Heart right ventricle (tissue), 16 donors: ENCODE data around the gene KIF9. TPM values are rescaled to one million over a fixed set of nuclear protein-coding genes. Genes with fewer than 3 reads are reported as not detected.
"Not testable (repeated sequence)": the region's sequence is repeated elsewhere in the genome, so short reads cannot be mapped to it uniquely, and the experiment has no call there.

Source experiments
- ATAC-seq, 8 donors: fragments of 200-7000 bp; cut with Tn5 transposase; one replicate each; pipeline ENCODE4 v1.9.1; 2020; ENCODE audit warnings: mild to moderate bottlenecking in 8 of 8, moderate library complexity in 8 of 8, moderate number of reproducible peaks in 1 of 8
- DNase-seq, 2 donors: peaks; one replicate each; pipeline ENCODE4 v3.0.0-alpha.2; 2020
- H3K27ac ChIP-seq, 10 donors: fragments of 200-600 bp; sonication (generic) in 2 of 10; one replicate each; pipeline versions ENCODE4 v1.5.0 to v1.8.0; 2020 to 2022; ENCODE audit warnings: mild to moderate bottlenecking in 3 of 10
- H3K27me3 ChIP-seq, 7 donors: fragments of 200-600 bp; one replicate each; pipeline ENCODE4 v1.8.0; 2021 to 2022; ENCODE audit warnings: mild to moderate bottlenecking in 2 of 7
- H3K36me3 ChIP-seq, 9 donors: fragments of 200-600 bp; sonication (generic) in 1 of 9; one replicate each; pipeline versions ENCODE4 v1.5.0 to v1.8.0; 2020 to 2022; ENCODE audit warnings: mild to moderate bottlenecking in 2 of 9
- H3K4me1 ChIP-seq, 9 donors: fragments of 200-600 bp; sonication (generic) in 1 of 9; one replicate each; pipeline versions ENCODE4 v1.5.0 to v1.8.0; 2020 to 2022; ENCODE audit warnings: mild to moderate bottlenecking in 4 of 9
- H3K4me3 ChIP-seq, 10 donors: fragments of 200-600 bp; sonication (generic) in 2 of 10; one replicate each; pipeline versions ENCODE4 v1.5.0 to v1.8.0; 2020 to 2022; ENCODE audit warnings: mild to moderate bottlenecking in 7 of 10, moderate library complexity in 2 of 10
- H3K9me3 ChIP-seq, 11 donors: fragments of 200-600 bp in 10 of 11; sonication (generic) in 2 of 11; one replicate each; pipeline versions ENCODE4 v1.5.0 to v1.8.0; 2013 to 2022; ENCODE audit warnings: mild to moderate bottlenecking in 2 of 11, control low read depth in 1 of 11, moderate library complexity in 1 of 11
- CTCF ChIP-seq, 9 donors: fragments of 200-600 bp; sonication (generic) in 2 of 9; IDR thresholded peaks; one replicate each; pipeline versions ENCODE4 v1.5.0 to v1.8.0; 2021 to 2022; ENCODE audit warnings: antibody characterized with exemption in 9 of 9, mild to moderate bottlenecking in 5 of 9, moderate library complexity in 1 of 9
- WGBS, 2 donors: extraction: QIAGEN DNeasy Blood & Tissue Kit; methylation state at CpG; one replicate each; pipeline ENCODE4 v1.1.7; 2013; ENCODE audit warnings: inconsistent platforms in 1 of 2; 5-methylcytosine and 5-hydroxymethylcytosine counted together
- intact Hi-C, 10 donors: fragments of 100-400 bp; cut with DNase I; formaldehyde crosslinking; loops; one replicate each; pipeline versions ENCODE4 v1.11.1 to v1.14.2; 2022
- polyA plus RNA-seq, 2 donors: library from polyadenylated mRNA; stranded (reverse); fragments of 200-250 nt; gene quantifications; one replicate each; pipeline ENCODE4 v1.2.3, GENCODE V29; 2013
- total RNA-seq, 10 donors: library from RNA; stranded (reverse); fragmentation: NEBNext Ultra II Directional in 3 of 10; extraction: Animal tissue kit (Norgen Biotek cat#: 25700) in 3 of 10; gene quantifications; one replicate each; pipeline versions ENCODE4 v1.2.1 to v1.2.4, GENCODE V29; 2021 to 2023
- donor health status: Arrhythmogenic right ventricular cardiomyopathy.
- donor health status: ischemic (EF 13 %, LVEDD 7.1; RV severe dilation, severe dysfunction).
- donor health status: healthy with polysubstance abuse.
- donor health status: DM: no; HTN: yes; CAD: no.
- donor health status: DM: no; HTN: no; CAD: no.
- donor health status: ischemic (EF 25% LVEDD 6.9; RV normal size, moderate dysfunction).
- donor health status: ischemic (EF 25% LVEDD 5.7; RV mildly dilated, moderate dysfunction).
- donor health status: healthy.
- donor health status: DM: yes; HTN: yes; CAD: no.
- donor health status: Ischemic cardiomyopathy.
- donor health status: ischemic (EF 35%, LVEDD 5.7; RV mildly dilated, moderate dysfunction).
- donor health status: nonischemic (EF 11% LVEDD 7.7; RV severe dilation, severe dysfunction).
- donor health status: DM: yes; HTN: yes; CAD: no.
- donor health status: PGD.
- donor health status: ischemic (EF 29% LVEDD 5.4; RV normal size, mild dysfunction).
- donor health status: nonischemic (EF 23%, LVEDD 6.1; RV moderate dilation, normal function).

KIF9 gene
- total and polyA plus RNA-seq, 12 donors = 4.2 to 16.6 (median 8.5) TPM

DNA sequence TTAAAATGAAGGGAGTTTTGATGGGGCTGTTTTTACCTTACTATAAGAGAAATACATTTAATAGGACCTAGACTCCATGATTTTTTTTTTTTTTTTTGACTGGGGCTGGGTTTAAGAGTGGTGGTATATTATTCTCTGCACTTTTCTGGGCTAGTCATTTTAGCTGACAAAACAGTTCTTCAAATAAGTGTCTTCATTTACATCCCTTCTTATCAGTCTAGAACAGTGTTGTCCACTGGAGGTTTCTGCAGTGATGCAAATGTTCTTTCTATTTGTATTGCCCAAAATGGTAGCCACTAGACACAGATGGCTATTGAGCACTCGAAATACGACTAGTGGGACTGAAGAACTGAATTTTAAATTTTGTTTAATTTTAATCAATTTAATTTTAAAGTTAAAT is 37.4 kb upstream of the KIF9 start:
- WGBS, 2 donors = 48 to 50% methylated on average over 2 of the region's 2 CpGs
- Histone ChIP-seq H3K9me3 (no peaks in the 10 kb centered on the region), H3K27me3 (no peaks in the 10 kb centered on the region), H3K27ac (no peak overlapping the region), H3K4me3 (no peak overlapping the region), H3K4me1 (peaks cover 0 to 26% (median 16%) of the 10 kb centered on the region in 9 donors), H3K36me3 (peaks cover 0 to 54% (median 29%) of the 10 kb centered on the region in 9 donors)
- no peak for TF ChIP-seq CTCF (IDR thresholded peaks at IDR 0.05)
- ATAC-seq (no peak), DNase-seq (no peak)
- intact Hi-C loops = loop anchor here in 9 of 10 donors (5.0 to 10.0 kb wide), 9 partner anchors 38 to 615 kb away; partner anchors contain the start of genes KIF9 (in 2 of the 9), KLHL18 (in 2 of the 9), TMIE (in 2 of the 9) and MYL3 (in 1 of the 9)

GRCh38 chr3:47318916-47319315 is 36.3 kb upstream of the KIF9 start:
- ATAC-seq (peak in 4 of 8 donors; percentile 31 to 47 (median 40)), DNase-seq (no peak)
- H3K4me3 ChIP-seq = no peak overlapping the region
- peak overlapping the region in 2 of 10 donors; percentile 26 to 38 for H3K27ac ChIP-seq
- peaks cover 0 to 36% (median 24%) of the 10 kb centered on the region in 9 donors for H3K4me1 ChIP-seq
- no peaks in the 10 kb centered on the region for H3K9me3 ChIP-seq
- H3K27me3 ChIP-seq = no peaks in the 10 kb centered on the region
- WGBS, 2 donors = 37 to 46% methylated on average over 1 of the region's 1 CpG
- intact Hi-C loops = no loop called here
- H3K36me3 ChIP-seq = peaks cover 0 to 46% (median 26%) of the 10 kb centered on the region in 9 donors
- TF ChIP-seq CTCF (IDR thresholded peaks at IDR 0.05) = no peak

DNA sequence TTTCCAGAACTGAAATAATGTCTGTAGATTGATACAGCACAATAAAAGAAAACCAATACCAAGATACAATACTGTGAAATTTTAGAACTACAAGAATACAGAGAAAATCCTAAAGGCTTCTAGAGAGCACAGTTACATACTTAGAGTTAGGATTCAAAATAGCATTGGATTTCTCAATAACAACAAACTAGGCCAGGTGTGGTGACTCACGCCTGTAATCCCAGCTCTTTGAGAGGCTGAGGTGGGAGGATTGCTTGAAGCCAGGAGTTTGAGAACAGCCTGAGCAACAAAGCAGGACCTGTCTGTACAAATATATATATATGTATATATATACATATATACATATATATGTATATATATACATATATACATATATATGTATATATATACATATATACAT is 33.6 kb upstream of the KIF9 start:
- H3K27me3 ChIP-seq, H3K4me3 ChIP-seq, intact Hi-C loops, DNase-seq, ATAC-seq, H3K27ac ChIP-seq, H3K9me3 ChIP-seq: not testable (repeated sequence)
- Histone ChIP-seq H3K4me1 (peaks cover 0 to 44% (median 29%) of the 10 kb centered on the region in 9 donors), H3K36me3 (peaks cover 0 to 19% (median 7%) of the 10 kb centered on the region in 9 donors)
- 91 to 94% methylated on average over 1 of the region's 1 CpG for WGBS, 2 donors

GRCh38 chr3:47315069-47315647 is 32.6 kb upstream of the KIF9 start:
- Histone ChIP-seq H3K4me1 (peaks cover 0 to 44% (median 29%) of the 10 kb centered on the region in 9 donors), H3K4me3 (no peak overlapping the region)
- WGBS, 2 donors = 53 to 57% methylated on average over 5 of the region's 5 CpGs

More at GRCh38 chr3:47315069-47315647, 32.6 kb upstream of the KIF9 start:
- peak in 6 of 8 donors; percentile 28 to 75 (median 71) for ATAC-seq
- intact Hi-C loops = no loop called here
- no peak for TF ChIP-seq CTCF (IDR thresholded peaks at IDR 0.05)
- Histone ChIP-seq H3K36me3 (peaks cover 0 to 9% (median 4%) of the 10 kb centered on the region in 9 donors), H3K9me3 (no peaks in the 10 kb centered on the region), H3K27me3 (no peaks in the 10 kb centered on the region), H3K27ac (peak overlapping the region in 3 of 10 donors; percentile 5 to 34 (median 16))
- peak in 1 of 2 donors; percentile 64 for DNase-seq
